Renal cortical epithelial cell (primary cell): ENCODE results near the gene CCNC. TPM values are rescaled to one million over a fixed set of nuclear protein-coding genes. Genes with fewer than 3 reads are reported as not detected.

Experiments used
- DNase-seq: peaks from one replicate; pipeline ENCODE4 v3.0.0-alpha.2; 2011; ENCODE audit warnings: low read depth
- total RNA-seq: library from RNA; depleted of rRNA; stranded (reverse); fragments of >200 nt; gene quantifications from 2 replicates; pipeline ENCODE4 v1.2.3, GENCODE V29; 2014

CCNC gene
- 104 and 249 TPM in 2 replicates for total RNA-seq

- peak; percentile 90 for DNase-seq
Observed at GRCh38 chr6:99568103-99568933, at the start of gene CCNC. TSS of gene CCNC (minus strand) at chr6:99568660. CDS start at chr6:99568527, 133 bp downstream.

GRCh38 chr6:99617131-99617530 is 48.7 kb upstream of the CCNC start:
- DNase-seq: no peak

- DNase-seq: no peak
Observed at GRCh38 chr6:99614430-99615186, 46.1 kb upstream of the CCNC start.

- DNase-seq: no peak
Observed at GRCh38 chr6:99613705-99614429, 45.4 kb upstream of the CCNC start.

- no peak for DNase-seq
Observed at GRCh38 chr6:99613409-99613704, 44.9 kb upstream of the CCNC start.

GRCh38 chr6:99612551-99613408 is 44.3 kb upstream of the CCNC start:
- no peak for DNase-seq

GRCh38 chr6:99611148-99611547 is 42.7 kb upstream of the CCNC start:
- no peak for DNase-seq

- DNase-seq: no peak
Observed at GRCh38 chr6:99609905-99610489, 41.5 kb upstream of the CCNC start.

GRCh38 chr6:99608886-99609482 is 40.5 kb upstream of the CCNC start:
- DNase-seq: no peak

GRCh38 chr6:99608059-99608885 is 39.8 kb upstream of the CCNC start:
- DNase-seq: no peak

GRCh38 chr6:99607416-99608036 is 39.1 kb upstream of the CCNC start:
- no peak for DNase-seq

- DNase-seq: no peak
Observed at GRCh38 chr6:99606656-99607415, 38.4 kb upstream of the CCNC start, which contains the start of gene PRDM13. TSS of gene PRDM13 (plus strand) at chr6:99606833. CDS start at chr6:99607035, 202 bp downstream.

GRCh38 chr6:99605911-99606655 is 37.6 kb upstream of the CCNC start:
- DNase-seq: no peak

GRCh38 chr6:99605074-99605734 is 36.7 kb upstream of the CCNC start:
- no peak for DNase-seq

- no peak for DNase-seq
Observed at GRCh38 chr6:99604166-99605073, 36.0 kb upstream of the CCNC start.
